Testis (tissue), 3 donors: ENCODE data around the gene CAMTA2. TPM values are rescaled to one million over a fixed set of nuclear protein-coding genes. Genes with fewer than 3 reads are reported as not detected.

Source experiments
- DNase-seq: peaks from one replicate; pipeline ENCODE4 v3.0.0-alpha.2; 2019
- H3K27ac ChIP-seq, 2 donors: fragments of 200-600 bp; sonication (generic); one replicate each; pipeline ENCODE4 v1.5.1; 2019
- H3K27me3 ChIP-seq: fragments of 200-600 bp; sonication (generic); one replicate; pipeline ENCODE4 v1.5.1; 2019
- H3K36me3 ChIP-seq: fragments of 200-600 bp; sonication (generic); one replicate; pipeline ENCODE4 v1.5.1; 2017; ENCODE audit warnings: low read depth; ENCODE audit errors: missing control alignments
- H3K4me1 ChIP-seq: fragments of 200-600 bp; sonication (generic); one replicate; pipeline ENCODE4 v1.5.1; 2019
- H3K4me3 ChIP-seq, 2 donors: fragments of 200-600 bp; sonication (generic); one replicate each; pipeline ENCODE4 v1.5.1; 2017 to 2019
- H3K9me3 ChIP-seq: fragments of 200-600 bp; sonication (generic); one replicate; pipeline ENCODE4 v1.5.1; 2017
- POLR2A ChIP-seq: fragments of 450-650 bp; IDR thresholded peaks from one replicate; pipeline ENCODE4 v1.6.1; 2017; ENCODE audit warnings: antibody characterized with exemption, mild to moderate bottlenecking, moderate library complexity
- WGBS, 2 donors: methylation state at CpG; one replicate each; pipeline ENCODE4 v1.1.5; 2018; 5-methylcytosine and 5-hydroxymethylcytosine counted together
- intact Hi-C: fragments of 100-400 bp; cut with DNase I; formaldehyde crosslinking; loops from one replicate; pipeline ENCODE4 v1.15.1; 2023; ENCODE audit warnings: low total_unique reads
- polyA plus RNA-seq: library from polyadenylated mRNA; stranded (reverse); fragments of 350-450 nt; fragmentation: Illumina TruSeq; extraction: RNeasy Lipid Tissue Mini Kit (QIAGEN cat#74804); gene quantifications from one replicate; pipeline ENCODE4 v1.2.3, GENCODE V29; 2014; ENCODE audit warnings: low read depth, low replicate concordance; ENCODE audit not compliant: insufficient read depth
- total RNA-seq, 2 donors: library from RNA; depleted of rRNA; stranded (reverse); fragments of >200 nt; gene quantifications; one replicate each; pipeline ENCODE4 v1.2.3, GENCODE V29; 2016
- TF ChIP-seq, protein P1 (sequence below), 3 experiments: fragments of 450-650 bp in 2 of 3; fragments of 200-600 bp in 1 of 3; sonication (generic) in 1 of 3; IDR thresholded peaks; one replicate each; pipeline ENCODE4 v1.5.1; 2016 to 2019; ENCODE audit warnings: antibody characterized with exemption in 3 of 3, mild to moderate bottlenecking in 2 of 3, moderate library complexity in 1 of 3

The CAMTA2 gene
- total and polyA plus RNA-seq, 3 donors from 2014 or later = 22.4 to 59.3 (median 51.3) TPM

GRCh38 chr17:4936436-4936835, 51.0 kb downstream of the CAMTA2 start:
- no peaks in the 10 kb centered on the region for H3K9me3 ChIP-seq
- no peak overlapping the region for H3K4me3 ChIP-seq
- H3K36me3 ChIP-seq = no peaks in the 10 kb centered on the region
- intact Hi-C loops = no loop called here
- no peaks in the 10 kb centered on the region for H3K27me3 ChIP-seq
- no peak for DNase-seq
- H3K4me1 ChIP-seq = peaks cover 11% of the 10 kb centered on the region
- 88% methylated on average over 3 of the region's 3 CpGs for WGBS, 2 donors
- TF ChIP-seq POLR2A = no peak
- TF ChIP-seq, protein P1, sequence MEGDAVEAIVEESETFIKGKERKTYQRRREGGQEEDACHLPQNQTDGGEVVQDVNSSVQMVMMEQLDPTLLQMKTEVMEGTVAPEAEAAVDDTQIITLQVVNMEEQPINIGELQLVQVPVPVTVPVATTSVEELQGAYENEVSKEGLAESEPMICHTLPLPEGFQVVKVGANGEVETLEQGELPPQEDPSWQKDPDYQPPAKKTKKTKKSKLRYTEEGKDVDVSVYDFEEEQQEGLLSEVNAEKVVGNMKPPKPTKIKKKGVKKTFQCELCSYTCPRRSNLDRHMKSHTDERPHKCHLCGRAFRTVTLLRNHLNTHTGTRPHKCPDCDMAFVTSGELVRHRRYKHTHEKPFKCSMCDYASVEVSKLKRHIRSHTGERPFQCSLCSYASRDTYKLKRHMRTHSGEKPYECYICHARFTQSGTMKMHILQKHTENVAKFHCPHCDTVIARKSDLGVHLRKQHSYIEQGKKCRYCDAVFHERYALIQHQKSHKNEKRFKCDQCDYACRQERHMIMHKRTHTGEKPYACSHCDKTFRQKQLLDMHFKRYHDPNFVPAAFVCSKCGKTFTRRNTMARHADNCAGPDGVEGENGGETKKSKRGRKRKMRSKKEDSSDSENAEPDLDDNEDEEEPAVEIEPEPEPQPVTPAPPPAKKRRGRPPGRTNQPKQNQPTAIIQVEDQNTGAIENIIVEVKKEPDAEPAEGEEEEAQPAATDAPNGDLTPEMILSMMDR (IDR thresholded peaks at IDR 0.05) = no peak
- H3K27ac ChIP-seq = no peak overlapping the region

DNA sequence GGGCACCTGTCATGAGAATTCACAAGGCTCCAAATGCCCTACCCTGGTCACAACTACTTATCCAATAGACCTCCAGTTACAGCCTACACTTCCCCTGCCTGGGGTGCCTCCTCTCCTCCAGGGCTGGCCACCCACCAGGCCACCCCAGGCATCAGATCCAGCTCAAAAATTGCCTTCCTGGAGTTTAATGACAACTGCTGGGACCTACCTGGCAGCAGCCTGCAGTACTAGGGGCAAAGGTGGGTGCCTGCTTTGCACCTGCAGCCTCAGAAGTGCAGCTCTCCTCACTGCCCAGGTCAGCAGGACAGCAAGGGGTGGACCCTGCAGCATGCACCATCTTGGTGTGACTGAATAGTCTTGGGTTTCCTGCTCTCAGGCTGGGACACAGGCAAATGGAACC, 51.8 kb downstream of the CAMTA2 start:
- intact Hi-C loops = no loop called here

GRCh38 chr17:4934173-4934979, 53.1 kb downstream of the CAMTA2 start:
- Histone ChIP-seq H3K27me3 (no peaks in the 10 kb centered on the region), H3K4me3 (no peak overlapping the region), H3K36me3 (no peaks in the 10 kb centered on the region), H3K4me1 (peaks cover 11% of the 10 kb centered on the region), H3K9me3 (no peaks in the 10 kb centered on the region), H3K27ac (no peak overlapping the region)
- no peak for DNase-seq
- TF ChIP-seq, protein P1 (IDR thresholded peaks at IDR 0.05) = no peak
- no peak for TF ChIP-seq POLR2A
- intact Hi-C loops = no loop called here
- 52 to 53% methylated on average over 13 to 14 of the region's 14 CpGs for WGBS, 2 donors

More for the DNA sequence above, 51.8 kb downstream of the CAMTA2 start:
- DNase-seq = no peak
- Histone ChIP-seq H3K27me3 (no peaks in the 10 kb centered on the region), H3K9me3 (no peaks in the 10 kb centered on the region), H3K27ac (no peak overlapping the region), H3K4me1 (peaks cover 11% of the 10 kb centered on the region), H3K4me3 (no peak overlapping the region), H3K36me3 (no peaks in the 10 kb centered on the region)
- TF ChIP-seq POLR2A = no peak
- TF ChIP-seq, protein P1 (IDR thresholded peaks at IDR 0.05) = no peak

- intact Hi-C loops = no loop called here
- Histone ChIP-seq H3K27ac (no peak overlapping the region), H3K36me3 (no peaks in the 10 kb centered on the region), H3K27me3 (no peaks in the 10 kb centered on the region), H3K9me3 (no peaks in the 10 kb centered on the region), H3K4me1 (peaks cover 4% of the 10 kb centered on the region), H3K4me3 (no peak overlapping the region)
- TF ChIP-seq, protein P1 (IDR thresholded peaks at IDR 0.05) = no peak
- TF ChIP-seq POLR2A = no peak
- DNase-seq = no peak
- WGBS, 2 donors = 86 to 87% methylated on average over 12 to 16 of the region's 16 CpGs
Measured at GRCh38 chr17:4933646-4934045, 53.8 kb downstream of the CAMTA2 start.

DNA sequence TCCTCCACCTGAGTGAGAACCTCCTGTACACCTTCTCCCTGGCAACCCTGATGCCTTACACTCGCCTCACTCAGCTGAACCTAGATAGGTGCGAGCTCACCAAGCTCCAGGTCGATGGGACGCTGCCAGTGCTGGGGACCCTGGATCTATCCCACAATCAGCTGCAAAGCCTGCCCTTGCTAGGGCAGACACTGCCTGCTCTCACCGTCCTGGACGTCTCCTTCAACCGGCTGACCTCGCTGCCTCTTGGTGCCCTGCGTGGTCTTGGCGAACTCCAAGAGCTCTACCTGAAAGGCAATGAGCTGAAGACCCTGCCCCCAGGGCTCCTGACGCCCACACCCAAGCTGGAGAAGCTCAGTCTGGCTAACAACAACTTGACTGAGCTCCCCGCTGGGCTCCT, 54.7 kb downstream of the CAMTA2 start:
- Histone ChIP-seq H3K4me3 (no peak overlapping the region), H3K36me3 (no peaks in the 10 kb centered on the region), H3K27me3 (no peaks in the 10 kb centered on the region), H3K27ac (no peak overlapping the region), H3K4me1 (no peaks in the 10 kb centered on the region), H3K9me3 (no peaks in the 10 kb centered on the region)
- intact Hi-C loops = no loop called here
- TF ChIP-seq, protein P1 (IDR thresholded peaks at IDR 0.05) = no peak
- no peak for TF ChIP-seq POLR2A
- 97 to 100% methylated on average over 5 to 12 of the region's 12 CpGs for WGBS, 2 donors
- no peak for DNase-seq
